B cell (primary cell): ENCODE measurements around the gene NOTCH4. TPM values are rescaled to one million over a fixed set of nuclear protein-coding genes. Genes with fewer than 3 reads are reported as not detected.

Experiments used
- ATAC-seq: fragments of 200-7000 bp; cut with Tn5 transposase; one replicate; pipeline ENCODE4 v1.10.0; 2021; ENCODE audit warnings: low read depth, mild to moderate bottlenecking, moderate number of reproducible peaks, moderate library complexity
- CTCF ChIA-PET: fragments of 350-600 bp; sonication (Branson Sonifier 250); formaldehyde crosslinking; loops from one replicate; lab custom pipeline; 2021; ENCODE audit warnings: antibody characterized with exemption, inconsistent platforms; lab: Charles Lee
- POLR2A ChIA-PET: fragments of 350-600 bp; sonication (Branson Sonifier 250); formaldehyde crosslinking; loops from one replicate; lab custom pipeline; 2021; ENCODE audit warnings: antibody characterized with exemption; lab: Charles Lee
- DNase-seq: peaks from one replicate; pipeline ENCODE4 v3.0.0; 2013
- H2AFZ ChIP-seq: 2 replicates; pipeline ENCODE4 v1.6.1; 2012; ENCODE audit warnings: mild to moderate bottlenecking, low read depth, low read length; ENCODE audit not compliant: insufficient read depth, poor library complexity, severe bottlenecking
- H3K27ac ChIP-seq, 2 donors: 1 replicate in 1 of 2; 2 replicates in 1 of 2; pipeline ENCODE4 v1.5.1; 2012 to 2013; ENCODE audit warnings: low read length in 2 of 2, mild to moderate bottlenecking in 2 of 2, moderate library complexity in 1 of 2
- H3K27me3 ChIP-seq, 4 experiments: fragments of 200-600 bp in 1 of 4; sonication (generic) in 1 of 4; replicated peaks in 1 of 4; 1 replicate in 2 of 4; 2 replicates in 2 of 4; pipeline versions ENCODE4 v1.6.1 to v1.7.0; 2013 to 2016; ENCODE audit warnings: low read length in 3 of 4, mild to moderate bottlenecking in 2 of 4, mixed read lengths in 1 of 4, moderate library complexity in 1 of 4; ENCODE audit not compliant: insufficient read depth in 4 of 4, control insufficient read depth in 3 of 4; ENCODE audit errors: control extremely low read depth in 1 of 4
- H3K36me3 ChIP-seq, 2 experiments: replicated peaks in 1 of 2; 1 replicate in 1 of 2; 2 replicates in 1 of 2; pipeline versions ENCODE4 v1.6.1 to v1.7.1; 2013; ENCODE audit warnings: low read length in 1 of 2; ENCODE audit not compliant: insufficient read depth in 2 of 2, control insufficient read depth in 1 of 2; ENCODE audit errors: control extremely low read depth in 1 of 2, extremely low read depth in 1 of 2
- H3K4me1 ChIP-seq, 2 donors: fragments of 200-600 bp in 1 of 2; sonication (generic) in 1 of 2; 1 replicate in 1 of 2; 2 replicates in 1 of 2; pipeline versions ENCODE4 v1.5.1 to v1.6.1; 2013 to 2017; ENCODE audit warnings: low read length in 2 of 2; ENCODE audit not compliant: control insufficient read depth in 2 of 2, insufficient read depth in 2 of 2
- H3K4me2 ChIP-seq: replicated peaks from 2 replicates; pipeline ENCODE3; 2012; ENCODE audit warnings: mild to moderate bottlenecking, low read depth, low read length; ENCODE audit not compliant: poor library complexity, severe bottlenecking
- H3K4me3 ChIP-seq, 5 experiments: fragments of 200-600 bp in 1 of 5; sonication (generic) in 1 of 5; 1 replicate in 3 of 5; 2 replicates in 2 of 5; pipeline versions ENCODE4 v1.5.1 to v1.7.0; 2011 to 2016; ENCODE audit warnings: low read length in 4 of 5, mild to moderate bottlenecking in 4 of 5, low read depth in 2 of 5, control low read depth in 1 of 5, moderate library complexity in 1 of 5; ENCODE audit not compliant: insufficient read depth in 1 of 5; ENCODE audit errors: control extremely low read depth in 1 of 5, extremely low read depth in 1 of 5
- H3K79me2 ChIP-seq: fragments of 200-600 bp; sonication (generic); one replicate; pipeline ENCODE4 v1.6.0; 2016; ENCODE audit warnings: low read length; ENCODE audit not compliant: control insufficient read depth, insufficient read depth
- H3K9ac ChIP-seq: fragments of 200-600 bp; sonication (generic); 2 replicates; pipeline ENCODE4 v1.6.1; 2017; ENCODE audit warnings: mild to moderate bottlenecking, low read length, moderate library complexity
- H3K9me3 ChIP-seq, 3 donors: one replicate each; pipeline versions ENCODE4 v1.6.1 to v1.7.1; 2013; ENCODE audit warnings: low read length in 2 of 3; ENCODE audit not compliant: control insufficient read depth in 2 of 3, insufficient read depth in 1 of 3; ENCODE audit errors: control extremely low read depth in 1 of 3
- H4K20me1 ChIP-seq: 2 replicates; pipeline ENCODE4 v1.6.0; 2012; ENCODE audit warnings: mild to moderate bottlenecking, low read length; ENCODE audit not compliant: insufficient read depth, control insufficient read depth, poor library complexity, severe bottlenecking
- H3K27ac Mint-ChIP-seq: one replicate; pipeline ENCODE4 v1.8.0; 2021; ENCODE audit warnings: mixed read lengths
- H3K27me3 Mint-ChIP-seq: one replicate; pipeline ENCODE4 v1.8.0; 2021; ENCODE audit warnings: mixed read lengths
- H3K4me1 Mint-ChIP-seq: one replicate; pipeline ENCODE4 v1.8.0; 2021; ENCODE audit warnings: mixed read lengths
- H3K4me3 Mint-ChIP-seq: one replicate; pipeline ENCODE4 v1.8.0; 2021; ENCODE audit warnings: mixed read lengths
- H3K9me3 Mint-ChIP-seq: one replicate; pipeline ENCODE4 v1.8.0; 2022; ENCODE audit warnings: mixed read lengths; ENCODE audit not compliant: insufficient read depth
- CTCF ChIP-seq: fragments of 200-600 bp; IDR thresholded peaks from one replicate; pipeline ENCODE4 v1.8.0; 2022; ENCODE audit warnings: antibody characterized with exemption, mild to moderate bottlenecking
- EZH2 ChIP-seq: IDR thresholded peaks from 2 replicates; pipeline ENCODE4 v1.6.1; 2012; ENCODE audit warnings: borderline replicate concordance, low read depth, mild to moderate bottlenecking, moderate library complexity, low read length; ENCODE audit not compliant: insufficient read depth, poor library complexity, severe bottlenecking
- WGBS: methylation state at CpG from one replicate; pipeline ENCODE4 v1.1.5; 2013; ENCODE audit warnings: missing lambda C conversion rate; ENCODE audit not compliant: insufficient coverage; 5-methylcytosine and 5-hydroxymethylcytosine counted together
- intact Hi-C: fragments of 100-400 bp; cut with micrococcal nuclease; formaldehyde crosslinking; loops from one replicate; pipeline ENCODE4 v1.10.0; 2022
- polyA plus RNA-seq: library from polyadenylated mRNA; depleted of rRNA; stranded (reverse); fragments of >200 nt; gene quantifications from 2 replicates; pipeline ENCODE4 v1.2.3, GENCODE V29; 2012
- total RNA-seq, 2 donors: library from RNA; stranded (reverse); fragments of 120-200 nt in 1 of 2; gene quantifications; 1 replicate in 1 of 2; 2 replicates in 1 of 2; pipeline versions ENCODE4 v1.2.3 to v1.2.4, GENCODE V29; 2013 to 2022

Gene NOTCH4
- total and polyA plus RNA-seq, 2 donors (not counting 1 experiment from before 2014, with no cell fraction given), result 6.3 to 10.3 TPM

- no peak for DNase-seq
- Histone ChIP-seq H3K36me3 (no peaks in the 10 kb centered on the region), H4K20me1 (no peaks in the 10 kb centered on the region), H3K79me2 (no peaks in the 10 kb centered on the region), H3K4me2 (no peak overlapping the region), H3K4me1 (peaks cover 0 to 6% of the 10 kb centered on the region in 2 donors), H3K4me3 (no peak overlapping the region), H3K9me3 (no peaks in the 10 kb centered on the region), H2AFZ (no peak overlapping the region), H3K9ac (no peak overlapping the region), H3K27ac (no peak overlapping the region), H3K27me3 (no peaks in the 10 kb centered on the region)
- H3K27me3 Mint-ChIP-seq, result no peaks in the 10 kb centered on the region
- no peak overlapping the region for H3K4me3 Mint-ChIP-seq
- intact Hi-C loops, result no loop called here
- no peak overlapping the region for H3K27ac Mint-ChIP-seq
- ChIA-PET POLR2A (no interaction called here), CTCF (no interaction called here)
- ATAC-seq, result no peak
- WGBS, result 91% methylated on average over 5 of the region's 5 CpGs
- no peak for TF ChIP-seq EZH2
- TF ChIP-seq CTCF, result no peak
- no peaks in the 10 kb centered on the region for H3K9me3 Mint-ChIP-seq
- peaks cover 13% of the 10 kb centered on the region for H3K4me1 Mint-ChIP-seq
These were observed 13.7 kb downstream of the NOTCH4 start for GRCh38 chr6:32210191-32210601.

- Histone ChIP-seq H3K36me3 (no peaks in the 10 kb centered on the region), H4K20me1 (no peaks in the 10 kb centered on the region), H3K4me3 (no peak overlapping the region), H3K79me2 (no peaks in the 10 kb centered on the region), H3K27ac (no peak overlapping the region), H3K27me3 (peaks cover 0 to 3% (median 0%) of the 10 kb centered on the region in 4 experiments), H2AFZ (no peak overlapping the region), H3K4me1 (peaks cover 0 to 3% of the 10 kb centered on the region in 2 donors), H3K9me3 (no peaks in the 10 kb centered on the region), H3K4me2 (no peak overlapping the region), H3K9ac (no peak overlapping the region)
- no peak for ATAC-seq
- H3K9me3 Mint-ChIP-seq, result no peaks in the 10 kb centered on the region
- no CpG with 5 or more reads among the region's 1 CpG for WGBS
- TF ChIP-seq EZH2, result no peak
- TF ChIP-seq CTCF, result no peak
- DNase-seq, result no peak
- H3K27me3 Mint-ChIP-seq, result peaks cover 8% of the 10 kb centered on the region
- H3K4me3 Mint-ChIP-seq, result no peak overlapping the region
- intact Hi-C loops, result no loop called here
- CTCF ChIA-PET, result no interaction called here
- H3K27ac Mint-ChIP-seq, result no peak overlapping the region
- H3K4me1 Mint-ChIP-seq, result peaks cover 9% of the 10 kb centered on the region
- POLR2A ChIA-PET, result interaction anchor here (0.6 kb wide), 1 partner anchor 1109 kb away, joined by 5 read pairs; the partner anchor contains the start of gene ZBTB22
These were observed 14.9 kb downstream of the NOTCH4 start for GRCh38 chr6:32208996-32209395.
